ENCODE results near the gene CBS.

CBS gene

GRCh38 chr21:43025636-43026180 is 49.9 kb downstream of the CBS start:
- ATAC-seq (ENCODE audit: insufficient read depth, low read depth) (no peak), DNase-seq (no peak)
- Histone ChIP-seq H3K4me1 (ENCODE audit: insufficient read depth, low read length) (no peaks in the 10 kb centered on the region), H4K20me1 (ENCODE audit: insufficient read depth, low read length) (no peaks in the 10 kb centered on the region), H3K79me2 (ENCODE audit: insufficient read depth, low read length) (no peaks in the 10 kb centered on the region), H3K4me2 (ENCODE audit: insufficient read depth, low read length) (no peak overlapping the region), H3K4me3 (ENCODE audit: low read depth in 1 of 2, low read length in 2 of 2) (no peak overlapping the region), H2AFZ (ENCODE audit: low read depth, low read length) (no peak overlapping the region), H3K36me3 (ENCODE audit: insufficient read depth, low read length) (peaks cover 72% of the 10 kb centered on the region), H3K9me3 (ENCODE audit: insufficient read depth, low read length, severe bottlenecking) (no peaks in the 10 kb centered on the region), H3K9ac (ENCODE audit: low read depth, low read length) (no peak overlapping the region), H3K27ac (ENCODE audit: low read length) (no peak overlapping the region; the same call in 1 of the 2 replicates), H3K27me3 (ENCODE audit: insufficient read depth, low read length, poor library complexity) (no peaks in the 10 kb centered on the region)
- TF ChIP-seq EZH2 (IDR thresholded peaks at IDR 0.05; ENCODE audit: borderline replicate concordance, low read depth, low read length, severe bottlenecking) = no peak
- TF ChIP-seq CTCF (IDR thresholded peaks at IDR 0.05; ENCODE audit: borderline replicate concordance, extremely low read depth, low read length, poor library complexity, severe bottlenecking) = no peak

- DNase-seq (no peak), ATAC-seq (ENCODE audit: insufficient read depth, low read depth) (no peak)
- Histone ChIP-seq H3K9me3 (ENCODE audit: insufficient read depth, low read length, severe bottlenecking) (no peaks in the 10 kb centered on the region), H3K79me2 (ENCODE audit: insufficient read depth, low read length) (no peaks in the 10 kb centered on the region), H3K36me3 (ENCODE audit: insufficient read depth, low read length) (peaks cover 70% of the 10 kb centered on the region), H4K20me1 (ENCODE audit: insufficient read depth, low read length) (no peaks in the 10 kb centered on the region), H3K4me1 (ENCODE audit: insufficient read depth, low read length) (no peaks in the 10 kb centered on the region), H3K9ac (ENCODE audit: low read depth, low read length) (no peak overlapping the region), H2AFZ (ENCODE audit: low read depth, low read length) (no peak overlapping the region), H3K27me3 (ENCODE audit: insufficient read depth, low read length, poor library complexity) (no peaks in the 10 kb centered on the region), H3K4me3 (ENCODE audit: low read depth in 1 of 2, low read length in 2 of 2) (no peak overlapping the region), H3K27ac (ENCODE audit: low read length) (no peak overlapping the region), H3K4me2 (ENCODE audit: insufficient read depth, low read length) (no peak overlapping the region)
- TF ChIP-seq EZH2 (IDR thresholded peaks at IDR 0.05; ENCODE audit: borderline replicate concordance, low read depth, low read length, severe bottlenecking) (no peak), CTCF (IDR thresholded peaks at IDR 0.05; ENCODE audit: borderline replicate concordance, extremely low read depth, low read length, poor library complexity, severe bottlenecking) (no peak)
These were observed 51.0 kb downstream of the CBS start for GRCh38 chr21:43024439-43025136.

DNA sequence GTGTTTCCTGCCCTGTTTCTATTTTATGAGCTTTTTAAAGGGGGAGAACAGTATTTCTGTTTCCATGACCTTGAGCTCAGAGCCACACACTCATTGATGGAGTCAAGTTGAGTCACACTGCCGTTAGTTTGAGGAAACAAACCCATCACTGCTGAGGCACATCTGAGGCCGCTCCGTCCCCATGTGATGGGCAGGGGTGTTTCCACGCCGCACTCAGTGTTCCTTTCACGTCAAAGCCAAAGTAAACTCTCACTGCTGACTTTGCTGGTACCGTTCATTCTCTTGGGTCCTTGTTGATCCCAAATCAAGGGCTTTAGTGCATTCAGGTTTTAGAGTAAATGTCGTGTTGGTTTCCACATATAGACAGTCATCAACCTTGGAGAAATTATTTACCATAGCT is 52.5 kb downstream of the CBS start:
- no peak for TF ChIP-seq CTCF (IDR thresholded peaks at IDR 0.05; ENCODE audit: borderline replicate concordance, extremely low read depth, low read length, poor library complexity, severe bottlenecking)
- no peak for TF ChIP-seq EZH2 (IDR thresholded peaks at IDR 0.05; ENCODE audit: borderline replicate concordance, low read depth, low read length, severe bottlenecking)
- Histone ChIP-seq H3K27me3 (ENCODE audit: insufficient read depth, low read length, poor library complexity) (no peaks in the 10 kb centered on the region), H3K9me3 (ENCODE audit: insufficient read depth, low read length, severe bottlenecking) (no peaks in the 10 kb centered on the region), H4K20me1 (ENCODE audit: insufficient read depth, low read length) (no peaks in the 10 kb centered on the region), H3K4me2 (ENCODE audit: insufficient read depth, low read length) (no peak overlapping the region), H3K79me2 (ENCODE audit: insufficient read depth, low read length) (no peaks in the 10 kb centered on the region), H3K4me3 (ENCODE audit: low read depth in 1 of 2, low read length in 2 of 2) (no peak overlapping the region), H3K36me3 (ENCODE audit: insufficient read depth, low read length) (peaks cover 62% of the 10 kb centered on the region), H3K27ac (ENCODE audit: low read length) (no peak overlapping the region), H3K4me1 (ENCODE audit: insufficient read depth, low read length) (no peaks in the 10 kb centered on the region), H2AFZ (ENCODE audit: low read depth, low read length) (no peak overlapping the region), H3K9ac (ENCODE audit: low read depth, low read length) (no peak overlapping the region)
- DNase-seq (no peak), ATAC-seq (ENCODE audit: insufficient read depth, low read depth) (no peak)
